ENCODE results near the gene NT5DC1.

NT5DC1 gene

DNA sequence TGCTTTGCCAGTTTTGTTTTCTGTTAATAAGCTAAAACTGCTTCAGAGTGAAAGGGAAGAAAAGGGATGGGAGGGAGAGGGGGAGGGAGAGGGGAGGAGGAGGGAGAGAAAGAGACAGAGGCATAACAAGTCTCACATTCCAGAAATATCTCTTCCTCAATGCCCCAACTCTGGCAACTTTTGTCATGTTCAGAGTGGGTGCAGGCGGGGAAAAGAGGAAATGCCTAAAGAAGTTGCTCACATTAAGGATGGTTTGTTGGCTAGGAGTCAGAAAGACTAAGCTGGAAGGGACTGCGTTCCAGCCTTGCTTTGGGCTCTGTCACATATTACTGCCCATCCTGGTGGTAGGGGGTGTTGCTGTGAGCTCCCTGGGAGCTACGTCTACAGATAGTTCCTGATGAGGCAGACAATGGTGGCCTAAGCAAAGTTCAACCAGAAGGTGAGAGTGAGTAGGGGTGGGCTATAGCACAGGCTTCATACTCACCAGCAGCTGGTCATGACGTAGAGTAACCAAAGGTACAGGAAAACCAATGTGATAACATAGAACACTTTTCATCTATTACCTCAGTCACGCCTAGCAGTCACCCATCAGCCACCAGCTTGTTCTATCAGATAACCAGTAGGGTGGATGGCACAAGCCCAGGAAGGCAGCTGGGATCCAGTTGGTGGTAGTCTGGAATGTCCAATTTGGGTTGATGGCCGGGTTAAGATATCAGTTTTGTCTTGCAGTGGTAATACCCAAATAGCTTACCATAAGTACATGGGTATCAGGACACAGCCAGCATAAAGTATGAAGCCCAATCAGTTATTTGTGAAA, 151.1 kb downstream of the NT5DC1 start:
- peak; percentile 78 for DNase-seq

DNA sequence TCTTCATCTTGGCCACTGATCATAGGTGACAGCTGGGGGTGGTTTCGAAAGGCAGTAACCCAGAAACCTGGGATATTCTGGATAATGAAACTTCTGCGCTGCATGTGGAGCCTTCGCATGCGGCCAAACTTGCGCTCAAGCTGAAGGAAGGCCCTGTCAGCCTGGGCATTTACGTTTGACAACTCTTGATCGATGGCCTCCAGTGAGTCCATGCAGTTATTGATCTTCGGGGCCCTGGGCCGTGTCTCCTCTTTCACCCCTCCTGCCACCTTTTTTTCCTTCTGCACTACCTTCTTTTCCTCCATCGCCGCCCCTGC, 152.5 kb downstream of the NT5DC1 start:
- DNase-seq, result no peak

DNA sequence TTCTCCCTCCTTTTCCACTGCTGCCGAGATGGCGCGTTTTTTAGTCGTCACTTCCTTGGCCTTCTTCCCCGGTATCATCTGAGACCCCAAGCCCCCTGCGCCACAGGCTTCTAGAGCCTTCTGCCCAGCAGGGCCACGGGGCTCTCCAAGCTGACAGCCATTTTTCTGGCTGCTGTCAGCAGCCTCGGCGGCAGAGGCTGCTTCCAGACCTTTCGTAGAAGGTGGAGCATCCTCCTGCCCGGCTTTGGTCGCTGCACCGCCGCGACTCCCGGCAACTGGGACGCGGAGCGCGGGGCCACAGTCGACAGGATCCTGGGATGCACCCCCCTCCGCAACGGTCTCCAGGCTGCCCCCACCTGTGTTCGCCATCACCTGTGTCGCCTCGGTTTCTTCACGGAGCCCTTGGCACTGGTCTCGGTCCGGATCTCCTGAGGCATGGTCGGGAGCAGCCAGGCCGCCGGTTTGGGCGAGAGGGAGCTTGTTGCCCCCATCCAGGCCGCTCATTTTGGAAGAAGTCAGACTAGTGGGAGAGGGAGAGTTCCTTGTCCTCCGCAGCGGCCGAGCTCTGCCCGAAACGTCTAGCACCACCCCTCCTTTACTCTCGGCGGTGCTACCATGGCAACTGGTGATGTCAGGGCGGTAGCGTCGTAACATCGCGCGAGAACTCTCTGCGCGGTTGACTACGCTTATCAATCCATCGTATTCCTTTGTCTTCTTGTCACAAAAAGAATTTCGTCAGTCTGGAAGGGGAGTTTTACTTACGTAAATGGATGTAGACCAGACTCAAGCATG, 153.0 kb downstream of the NT5DC1 start, which contains the start of gene TSPYL4:
TSPYL4 (minus strand) TSS at position 571 of the 792 bp plus-strand sequence; CDS start at position 504, 67 bp downstream.
- DNase-seq, result peak; percentile 97

DNA sequence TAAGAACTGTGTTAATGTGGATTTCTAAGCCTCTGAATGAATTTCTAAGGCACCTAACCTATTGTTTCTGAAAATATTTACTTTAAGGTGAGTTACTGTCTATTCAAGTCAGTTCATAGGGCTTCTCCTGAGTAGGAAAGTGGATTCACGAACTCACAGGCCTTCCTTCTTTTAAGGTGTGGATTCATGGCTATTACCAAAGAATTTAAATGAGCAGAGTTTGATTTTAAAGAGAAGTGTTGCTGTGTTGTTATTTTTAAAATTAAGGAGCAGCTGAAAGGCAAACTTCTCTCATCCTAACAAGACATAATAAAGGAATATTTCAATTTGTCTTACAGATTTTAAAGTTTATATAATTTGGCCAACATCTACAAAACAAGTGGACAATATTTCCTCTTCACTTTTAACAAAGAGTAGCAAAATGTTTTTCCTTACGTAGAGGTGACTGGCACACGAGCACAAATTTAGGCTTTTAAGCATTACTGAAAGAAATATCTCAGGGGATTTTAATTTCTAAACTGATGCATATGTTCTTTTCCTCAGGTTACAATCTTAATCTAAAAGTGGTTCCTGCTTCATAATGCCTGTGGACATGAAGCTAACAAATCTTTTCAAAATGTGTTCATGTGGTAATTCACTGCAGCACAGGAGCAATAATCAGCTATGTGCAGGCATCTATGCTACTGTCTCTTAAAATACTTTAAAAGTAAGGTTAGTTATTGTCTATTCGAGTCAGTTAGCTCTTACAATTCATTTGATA, 153.8 kb downstream of the NT5DC1 start:
- no peak for DNase-seq

DNA sequence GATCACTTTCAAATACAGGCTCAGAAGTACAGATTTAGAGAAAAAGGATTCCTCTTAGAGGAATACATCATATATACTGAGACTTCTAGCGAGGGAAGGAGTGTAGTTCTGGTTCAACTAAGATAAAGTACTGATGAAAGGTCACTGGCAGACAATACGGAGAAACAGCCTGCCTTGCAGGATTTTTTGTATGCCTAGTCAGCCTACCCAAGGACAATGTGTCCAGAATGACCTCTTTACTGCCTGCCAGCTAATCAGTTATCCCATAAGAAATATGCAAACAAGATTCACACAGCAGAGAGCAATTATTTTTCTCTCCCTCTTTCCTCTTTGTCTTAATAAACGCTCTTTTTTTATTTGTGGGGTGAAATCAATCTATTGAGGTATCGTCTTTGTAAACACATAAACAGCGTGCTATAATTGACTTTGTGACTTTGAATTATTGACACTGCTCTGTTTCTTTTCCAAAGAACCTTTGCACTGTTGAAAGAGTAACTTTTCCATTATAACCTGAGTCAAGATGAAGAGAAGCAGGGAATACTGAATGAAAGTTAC, 154.7 kb downstream of the NT5DC1 start:
- DNase-seq, result no peak

DNA sequence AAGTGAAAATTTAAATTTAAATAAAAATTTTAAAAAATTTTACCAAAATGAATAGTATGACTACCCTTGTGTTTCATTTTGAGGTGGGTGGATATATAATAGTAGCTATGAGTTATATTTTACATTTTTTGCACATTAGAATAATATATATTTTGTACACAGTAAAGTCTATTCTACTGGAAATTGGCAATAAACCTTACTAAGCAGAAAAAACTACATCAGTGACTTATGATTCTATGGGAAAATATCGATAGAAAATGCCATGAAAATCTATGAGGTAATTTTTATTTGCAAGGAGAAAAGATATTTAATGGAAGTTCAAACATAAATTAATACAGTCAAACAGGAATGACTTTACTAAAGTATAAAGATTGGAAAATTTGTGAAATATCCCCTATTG, 156.0 kb downstream of the NT5DC1 start:
- DNase-seq, result no peak

DNA sequence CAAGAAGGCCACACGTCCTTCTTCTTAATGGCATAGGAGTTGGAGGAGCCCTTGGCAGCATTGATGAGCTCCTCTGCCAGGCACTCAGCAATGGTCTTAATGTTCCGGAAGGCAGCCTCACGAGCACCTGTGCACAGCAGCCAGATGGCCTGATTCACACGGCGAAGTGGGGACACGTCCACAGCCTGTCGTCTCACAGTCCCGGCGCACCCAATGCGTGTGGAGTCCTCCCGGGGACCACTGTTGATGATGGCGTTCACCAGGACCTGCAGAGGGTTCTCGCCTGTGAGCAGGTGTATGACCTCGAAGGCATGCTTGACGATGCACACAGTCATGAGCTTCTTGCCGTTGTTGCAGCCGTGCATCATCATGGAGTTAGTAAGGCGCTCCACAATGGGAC, 157.9 kb downstream of the NT5DC1 start:
- DNase-seq, result no peak

DNA sequence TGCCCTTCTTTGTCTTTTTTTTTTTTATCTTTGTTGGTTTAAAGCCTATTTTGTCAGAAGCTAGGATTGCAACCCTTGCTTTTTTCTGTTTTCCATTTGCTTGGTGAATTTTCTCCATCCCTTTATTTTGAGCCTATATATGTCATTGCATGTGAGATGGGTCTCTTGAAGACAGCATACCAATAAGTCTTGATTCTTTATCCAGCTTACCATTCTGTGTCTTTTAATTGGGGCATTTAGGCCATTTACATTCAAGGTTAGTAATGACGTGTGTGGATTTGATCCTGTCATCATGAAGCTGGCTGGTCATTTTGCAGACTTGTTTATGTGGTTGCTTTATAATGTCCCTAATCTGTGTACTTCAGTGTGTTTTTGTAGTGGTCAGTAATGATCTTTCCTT, 162.7 kb downstream of the NT5DC1 start:
- DNase-seq, result no peak

DNA sequence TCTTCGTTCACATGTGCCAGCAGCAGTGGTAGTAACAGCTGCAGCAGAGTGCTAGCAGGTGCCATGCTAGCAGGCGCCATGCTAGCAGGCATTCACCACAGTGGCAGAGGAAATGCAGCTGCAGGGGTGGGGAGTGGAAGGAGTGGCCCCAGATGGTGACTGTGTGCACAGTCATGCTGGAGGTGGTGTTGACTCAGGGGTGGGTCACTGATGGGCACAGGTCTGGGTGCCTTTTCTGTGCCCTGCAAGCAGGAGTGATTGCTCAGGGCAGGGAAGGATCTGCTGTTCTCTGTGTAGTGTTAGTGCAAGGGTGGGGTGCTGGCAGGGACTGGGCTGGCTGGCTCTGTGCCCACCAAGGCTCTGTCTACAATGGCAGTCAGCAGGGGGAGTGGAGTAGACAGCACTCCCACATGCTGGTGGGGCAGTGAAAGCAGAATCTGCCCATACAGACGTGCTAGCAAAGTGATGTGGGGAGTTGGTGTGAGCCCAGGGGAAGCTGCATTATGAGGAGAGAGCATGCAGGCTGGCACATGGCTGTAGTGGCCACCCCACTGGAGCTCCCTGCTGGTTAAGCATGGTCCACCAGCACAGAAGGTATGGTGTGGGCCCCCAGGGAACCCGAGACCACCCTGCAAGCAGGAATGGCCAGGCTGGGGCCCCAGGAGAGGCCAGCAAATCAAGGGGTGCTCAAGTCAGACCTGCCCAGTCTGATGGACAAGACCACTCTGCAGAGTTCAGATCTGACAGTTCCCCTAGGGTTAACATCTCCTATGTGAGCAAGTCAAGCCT, 164.6 kb downstream of the NT5DC1 start:
- no peak for DNase-seq

DNA sequence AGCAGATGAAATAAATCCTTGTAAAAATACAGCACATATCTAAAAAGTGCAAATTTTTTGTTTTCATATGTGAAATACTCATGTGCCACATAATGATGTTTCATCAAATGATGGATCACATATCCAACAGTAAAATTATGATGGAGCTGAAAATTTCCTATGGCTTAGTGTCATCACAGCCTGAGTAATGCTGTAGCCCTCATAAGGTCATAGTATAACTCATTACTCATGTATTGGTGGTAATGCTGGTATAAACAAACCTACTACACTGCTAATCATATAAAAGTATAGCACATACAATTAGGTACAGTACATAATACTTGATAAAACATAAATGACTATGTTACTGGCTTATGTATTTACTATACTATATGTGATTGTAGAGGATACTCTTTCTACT, 166.2 kb downstream of the NT5DC1 start:
- no peak for DNase-seq

DNA sequence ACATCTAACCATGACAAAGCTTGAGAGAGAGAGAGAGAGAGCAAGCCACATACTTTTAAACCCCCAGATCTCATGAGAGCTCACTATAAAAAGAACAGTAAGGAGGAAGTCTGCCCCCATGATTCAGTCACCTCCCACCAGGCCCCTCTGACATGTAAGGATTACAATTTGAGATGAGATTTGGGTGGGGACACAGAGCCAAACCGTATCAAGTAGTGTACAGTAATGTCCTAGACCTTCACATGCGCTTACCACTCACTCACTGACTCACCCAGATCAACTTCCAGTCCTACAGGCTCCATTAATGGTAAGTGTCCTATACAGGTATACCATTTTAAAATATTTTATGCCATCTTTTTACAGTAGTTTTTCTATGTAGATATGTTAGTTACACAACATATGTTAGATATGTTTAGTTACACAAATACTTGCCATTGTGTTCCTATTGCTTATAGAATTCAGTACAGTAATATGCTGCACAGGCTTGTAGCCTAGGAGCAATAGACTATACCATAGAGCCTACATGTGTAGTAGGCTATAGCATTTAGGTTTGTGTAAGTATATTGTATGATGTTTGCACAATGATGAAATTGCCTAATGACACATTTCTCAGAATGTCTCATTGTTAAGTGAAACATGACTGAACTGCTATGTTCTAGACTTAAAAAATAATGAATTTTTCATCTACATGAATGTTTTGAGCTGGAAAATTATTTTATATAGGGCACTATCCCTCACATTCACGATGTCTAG, 167.4 kb downstream of the NT5DC1 start:
- no peak for DNase-seq

DNA sequence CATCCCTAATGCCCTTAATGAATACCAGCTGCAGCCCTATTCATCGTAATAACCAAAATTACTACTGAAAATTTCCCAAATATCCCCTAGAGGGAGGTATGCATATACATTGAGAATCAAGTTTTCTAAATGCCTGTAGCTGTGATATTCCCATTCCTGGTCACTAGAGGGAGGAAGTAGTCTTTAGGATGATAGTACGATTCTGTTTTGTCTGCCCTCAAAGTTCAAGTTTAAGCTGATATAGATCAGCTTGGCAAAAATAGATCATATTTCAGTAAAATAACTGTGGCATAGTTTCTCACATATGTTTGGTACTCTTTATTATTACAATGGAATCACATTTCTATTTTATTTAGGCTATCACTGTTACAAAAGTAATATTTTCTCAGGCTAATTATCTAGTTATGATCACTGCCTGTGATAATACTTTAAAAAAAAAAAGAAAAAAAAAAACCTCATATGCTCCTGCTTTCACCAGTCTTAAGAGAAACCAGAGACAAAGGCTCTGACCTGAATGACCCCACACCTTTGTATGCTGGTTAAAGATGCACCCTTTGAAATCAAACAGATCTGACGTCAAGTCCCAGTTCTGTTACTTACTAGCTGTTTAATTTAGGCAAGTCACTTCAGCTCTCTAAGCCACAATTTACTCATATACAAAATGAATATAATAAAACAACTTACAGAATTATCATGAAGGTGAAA, 168.1 kb downstream of the NT5DC1 start:
- no peak for DNase-seq

DNA sequence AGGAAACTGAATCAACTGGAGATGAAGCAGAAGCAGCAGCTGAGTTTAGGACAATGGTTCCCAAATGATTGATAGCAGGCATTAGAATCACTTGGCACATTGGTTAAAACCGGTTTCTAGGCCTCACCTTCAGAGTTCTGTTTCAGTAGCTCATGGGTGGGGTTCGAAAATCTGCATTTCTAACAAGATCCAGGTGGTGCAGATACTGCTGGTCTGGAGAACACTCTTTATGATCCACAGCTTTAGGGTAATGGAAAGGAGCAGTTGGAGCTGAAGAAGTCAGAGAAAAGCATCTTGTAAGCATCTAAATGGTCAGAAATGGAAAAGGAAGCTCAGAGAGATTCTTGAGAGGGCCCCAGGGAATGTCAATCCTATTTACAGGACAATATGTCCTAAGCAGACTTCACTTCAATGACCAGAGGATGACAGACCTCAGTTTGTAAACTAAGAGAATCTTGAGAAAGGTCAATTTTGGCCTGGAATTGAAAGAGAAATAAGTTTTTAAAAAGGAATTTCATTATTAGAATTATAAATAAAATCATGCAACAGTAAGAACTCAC, 170.6 kb downstream of the NT5DC1 start:
- DNase-seq, result no peak

DNA sequence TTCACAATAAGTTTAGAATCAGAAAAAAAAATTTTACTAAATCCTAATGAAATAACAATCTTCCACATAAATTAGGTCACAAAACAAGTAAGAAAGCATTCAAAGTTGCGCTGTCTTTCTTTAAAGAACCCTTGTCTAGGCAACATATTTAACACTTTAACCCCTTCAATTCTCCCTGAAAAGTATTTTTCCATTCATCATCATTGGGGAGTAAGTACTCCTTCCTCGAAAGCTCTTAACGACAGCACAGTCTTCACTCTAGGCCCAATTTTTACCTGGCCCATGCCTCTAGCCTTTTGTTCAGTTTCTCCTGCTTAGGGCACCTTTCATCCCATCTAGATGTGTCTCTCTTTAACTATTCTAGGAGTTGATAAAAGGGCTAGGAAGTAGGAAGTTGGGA, 176.5 kb downstream of the NT5DC1 start:
- DNase-seq, result no peak

DNA sequence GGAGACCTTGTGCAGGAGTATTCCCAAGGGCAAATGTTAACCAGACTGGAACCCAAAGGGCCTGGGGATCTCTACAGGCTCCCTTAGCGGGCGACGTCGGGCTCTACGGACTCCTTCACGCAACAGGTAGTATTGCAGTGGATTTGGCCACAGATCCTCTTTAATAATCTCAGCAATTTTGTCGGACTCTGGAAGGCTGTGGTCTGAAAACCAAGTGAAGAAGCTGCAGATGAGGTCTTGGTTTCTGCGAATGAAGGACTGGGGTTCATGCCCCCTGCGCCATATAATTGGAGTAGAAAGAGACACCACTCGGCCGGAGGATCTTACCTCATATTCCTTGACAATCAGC, 177.8 kb downstream of the NT5DC1 start:
- no peak for DNase-seq

DNA sequence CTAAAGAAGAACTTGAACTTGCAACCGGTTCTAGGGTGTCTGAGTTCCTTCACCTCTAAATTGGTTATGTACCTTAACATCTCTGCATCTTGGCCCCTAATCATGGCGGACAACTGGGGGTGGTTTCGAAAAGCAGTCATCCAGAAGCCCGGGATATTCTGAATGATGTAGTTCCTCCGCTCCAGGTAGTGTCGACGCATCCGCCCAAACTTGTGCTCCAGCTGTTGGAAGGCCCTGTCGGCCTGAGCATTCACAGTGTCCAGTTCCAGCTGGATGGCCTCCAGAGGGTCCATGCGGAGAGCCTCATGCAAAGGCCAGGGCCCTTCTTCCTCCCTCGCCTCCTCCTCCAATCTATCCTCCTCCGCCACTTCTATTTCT, 178.2 kb downstream of the NT5DC1 start:
- DNase-seq, result no peak

DNA sequence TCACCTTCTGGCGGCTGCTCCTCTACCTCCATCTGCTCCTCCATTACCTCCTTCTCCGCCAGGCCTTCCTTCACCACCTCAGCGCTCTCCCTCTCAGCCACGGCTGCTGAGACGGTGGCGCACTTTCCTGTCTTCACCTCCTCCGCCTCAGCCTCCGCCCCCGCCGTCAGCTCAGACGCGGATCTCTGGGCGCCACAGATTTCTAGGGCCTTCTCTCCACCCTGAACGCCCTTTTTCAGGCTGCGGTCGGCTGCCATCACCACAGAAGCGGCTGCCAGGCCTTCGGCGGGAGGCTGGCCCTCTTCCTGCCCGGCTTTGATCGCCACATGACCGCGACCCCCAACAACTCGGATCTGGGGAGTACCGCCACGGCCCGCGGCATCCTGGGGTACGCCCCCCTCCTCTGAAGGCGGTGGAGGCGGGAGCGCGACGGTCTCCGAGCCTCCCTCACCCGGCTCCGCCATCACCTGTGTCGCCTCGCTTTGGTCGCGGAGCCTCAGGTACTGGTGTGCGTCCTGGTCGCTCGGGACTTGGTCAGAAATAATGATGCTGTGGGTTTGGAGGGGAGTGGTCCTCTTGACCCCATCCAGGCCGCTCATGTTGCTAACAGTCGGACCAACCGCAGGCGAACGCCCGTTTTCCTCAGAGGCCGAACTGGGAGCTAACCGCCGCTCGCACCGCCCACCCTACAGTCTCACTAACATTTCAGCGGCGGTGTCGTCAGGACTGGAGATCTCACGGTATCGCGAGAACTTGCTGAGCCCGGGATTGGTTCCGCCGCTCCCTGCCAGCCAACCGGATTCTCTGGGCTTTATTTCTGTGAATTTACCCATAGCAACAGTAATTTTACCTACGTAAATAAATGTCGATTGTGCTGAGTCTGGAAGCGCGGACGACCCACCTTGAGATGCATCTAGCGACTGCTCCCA, 178.8 kb downstream of the NT5DC1 start, which contains the start of gene TSPYL1:
TSPYL1 (minus strand) TSS at position 699 of the 929 bp plus-strand sequence; CDS start at position 599, 100 bp downstream.
- peak; percentile 98 for DNase-seq

DNA sequence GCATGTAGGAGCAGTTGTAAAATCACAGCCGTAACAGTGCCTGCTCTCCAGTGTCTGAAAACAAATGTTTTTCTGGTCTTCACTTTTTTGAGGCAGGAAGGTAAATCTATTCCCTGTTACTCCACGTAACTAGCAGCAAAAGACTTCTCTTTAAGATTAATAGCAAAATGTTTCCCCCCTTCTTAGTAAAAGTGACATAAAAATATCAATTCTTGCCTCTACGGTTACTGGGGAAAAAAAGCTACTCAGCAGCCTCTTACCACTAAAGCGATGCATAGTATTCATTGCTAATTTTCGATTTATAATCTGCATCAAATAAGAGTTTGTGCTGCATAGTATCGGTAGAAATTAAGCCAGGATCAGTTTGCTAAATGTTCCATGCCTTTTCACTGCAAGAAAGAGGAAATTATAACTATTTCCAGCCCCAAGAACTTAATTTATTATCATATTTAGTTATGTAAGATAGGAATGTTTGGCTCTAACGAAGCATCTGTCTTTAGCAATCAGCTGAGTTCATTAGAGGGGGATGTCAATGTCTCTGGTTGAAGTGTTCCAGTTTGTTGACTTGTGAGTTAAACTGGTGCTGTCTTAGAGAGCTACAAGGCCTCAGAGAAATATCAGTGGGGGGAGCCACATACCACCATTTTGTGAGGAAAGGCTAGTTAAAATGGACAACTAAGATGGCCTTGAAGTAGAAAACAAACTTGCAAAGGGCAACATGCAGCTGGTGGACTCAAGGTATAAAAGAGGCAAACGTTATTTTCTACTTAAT, 179.7 kb downstream of the NT5DC1 start:
- no peak for DNase-seq

DNA sequence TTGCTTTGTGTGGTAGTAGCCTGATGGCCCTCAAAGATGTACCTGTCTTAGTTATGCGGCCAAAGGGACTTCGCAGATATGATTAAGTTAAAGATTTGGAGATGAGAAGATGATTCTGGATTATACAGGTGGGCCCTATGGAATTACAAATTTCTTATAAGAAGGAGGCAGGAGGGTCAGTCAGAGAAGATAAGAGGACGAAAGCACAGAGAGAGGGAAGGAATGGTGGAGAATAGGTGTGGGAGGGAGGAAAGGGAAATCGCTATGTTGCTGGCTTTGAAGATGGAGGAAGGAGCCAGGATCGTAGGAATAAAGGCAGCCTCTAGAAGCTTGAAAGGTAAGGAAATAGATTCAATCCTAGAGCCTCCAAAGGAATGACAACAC, 180.3 kb downstream of the NT5DC1 start:
- no peak for DNase-seq

All from islet precursor cell (in vitro differentiated cells).